DMS153 treated with DMSO at 0.1 percent for 48 hours (cell line): ENCODE measurements around the gene LHB.
A peak's percentile ranks its signal among the peaks of the same experiment; 100 is the strongest.
"Not testable (repeated sequence)": the region's sequence is repeated elsewhere in the genome, so short reads cannot be mapped to it uniquely, and the experiment has no call there.

Experiments used
- DNase-seq: peaks from one replicate; lab custom pipeline; 2025; ENCODE audit not compliant: unreplicated experiment; lab: John Stamatoyannopoulos, UW

The LHB gene

DNA sequence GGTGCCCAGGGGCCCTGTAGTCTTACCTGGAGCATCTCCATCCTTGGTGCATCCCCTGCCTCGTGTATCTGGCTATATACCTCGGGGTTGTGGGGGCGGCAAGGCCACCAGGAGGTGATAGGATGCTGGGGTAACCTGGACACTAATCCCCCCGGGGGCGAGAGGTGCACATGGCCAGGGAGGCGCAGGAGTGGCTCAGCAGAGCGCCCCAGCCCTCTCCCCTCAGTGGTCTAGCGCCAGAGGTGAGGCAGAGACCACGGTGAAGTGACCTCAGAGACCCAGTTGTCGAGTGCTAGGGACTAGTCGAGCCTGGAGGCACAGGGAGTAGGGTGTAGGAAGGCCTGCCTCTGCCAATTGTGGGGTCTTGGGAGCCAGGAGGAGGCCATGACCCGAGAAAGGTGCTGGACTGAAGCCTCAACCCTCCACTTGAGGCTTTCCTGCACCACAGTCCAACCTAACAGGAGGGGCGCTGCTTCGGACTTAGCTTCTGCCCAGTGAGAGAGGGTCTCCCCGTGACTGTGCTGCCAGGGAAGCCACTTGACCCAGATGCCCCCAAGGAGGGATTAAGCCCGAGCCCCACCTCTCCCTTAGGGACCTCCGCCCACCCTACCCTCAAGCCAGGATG is at the start of gene LHB:
Gene LHB (minus strand): TSS at position 51 of the 625 bp plus-strand sequence. CDS start 10 bp downstream, at position 41.
- no peak for DNase-seq

DNA sequence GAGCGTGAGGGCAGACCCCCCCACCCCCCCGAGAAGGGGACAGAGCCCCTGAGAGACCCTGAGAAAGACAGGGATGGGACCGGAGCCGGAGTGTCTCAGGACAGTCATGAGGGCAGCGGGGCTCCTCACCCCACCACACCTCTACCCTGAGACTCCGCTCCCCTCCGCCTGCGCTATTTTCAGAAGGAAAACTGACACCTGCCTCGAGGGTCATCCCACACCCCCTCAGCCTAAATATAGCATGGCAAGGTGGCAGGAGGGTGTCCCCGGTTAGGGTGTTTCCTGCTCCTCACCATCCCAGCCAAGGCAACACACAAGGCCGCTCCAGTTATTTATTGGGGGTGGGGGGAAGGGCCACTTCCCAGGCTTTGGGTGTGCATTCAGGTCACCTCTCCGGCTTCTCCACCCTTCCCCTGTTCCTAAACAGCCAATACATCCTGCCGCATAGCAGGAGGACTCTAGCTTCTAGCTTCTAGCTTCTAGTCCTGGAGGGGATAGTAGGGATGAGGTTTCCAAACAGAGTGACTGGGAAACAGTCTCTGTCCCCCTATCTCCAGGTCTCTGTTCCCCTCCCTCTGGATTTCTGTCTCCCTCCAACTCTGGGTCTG is 49.1 kb upstream of the LHB start:
- DNase-seq: no peak

GRCh38 chr19:49064768-49065611 is 48.1 kb upstream of the LHB start, which contains the start of gene NTF4:
Gene NTF4, minus strand, starts transcription at chr19:49064818. Its CDS starts 2,821 bp downstream, at chr19:49061997.
- no peak for DNase-seq

DNA sequence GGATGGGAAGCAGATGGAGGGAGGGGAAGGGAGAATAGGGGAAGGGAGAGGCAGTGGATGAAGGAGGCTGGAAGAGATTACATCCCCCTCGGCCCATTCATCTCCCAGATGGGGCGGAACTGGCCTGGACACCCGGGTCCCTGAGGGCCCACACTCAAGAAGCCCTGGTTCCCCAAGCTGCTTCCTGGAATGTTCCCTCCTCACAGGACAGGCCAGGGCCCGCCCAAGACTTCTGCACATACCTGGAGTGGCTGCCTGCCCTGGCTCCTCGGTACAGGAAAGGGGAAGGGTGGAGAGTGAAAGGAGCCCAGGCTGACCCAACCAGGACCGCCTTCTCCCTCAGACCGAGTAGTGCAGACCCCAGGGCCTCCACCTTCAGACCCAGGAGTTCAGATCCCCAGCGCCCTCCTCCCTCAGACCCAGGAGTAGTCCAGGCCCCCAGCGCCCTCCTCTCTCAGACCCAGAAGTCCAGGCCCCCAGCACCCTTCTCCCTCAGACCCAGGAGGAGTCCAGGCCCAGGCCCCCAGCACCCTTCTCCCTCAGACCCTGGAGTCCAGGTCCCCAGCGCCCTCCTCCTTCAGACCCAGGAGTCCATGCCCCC is 47.2 kb upstream of the LHB start:
- DNase-seq: no peak

DNA sequence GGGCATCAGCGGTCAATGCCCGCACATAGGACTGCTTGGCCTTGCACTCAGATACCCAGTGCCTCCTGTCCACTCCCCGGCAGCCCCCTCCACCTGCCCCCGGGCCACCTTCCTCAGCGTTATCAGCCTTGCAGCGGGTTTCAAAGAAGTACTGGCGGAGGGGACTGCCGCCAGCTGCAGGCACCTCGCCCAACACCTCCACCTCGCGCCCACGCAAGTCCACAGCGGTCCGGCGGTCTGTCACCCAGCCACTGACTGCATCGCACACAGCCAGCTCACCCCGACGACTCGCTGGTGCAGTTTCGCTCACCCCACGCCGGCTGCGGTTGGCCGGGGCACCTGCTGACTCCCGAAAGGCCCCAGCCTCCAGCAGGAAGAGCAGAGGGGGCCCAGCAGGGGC is 44.6 kb upstream of the LHB start:
- DNase-seq: no peak

- DNase-seq: no peak
These were observed 44.1 kb upstream of the LHB start for GRCh38 chr19:49061000-49061399.

GRCh38 chr19:49059053-49059452 is 42.2 kb upstream of the LHB start:
- no peak for DNase-seq

- no peak for DNase-seq
These were observed 41.7 kb upstream of the LHB start for GRCh38 chr19:49058562-49058961.

DNA sequence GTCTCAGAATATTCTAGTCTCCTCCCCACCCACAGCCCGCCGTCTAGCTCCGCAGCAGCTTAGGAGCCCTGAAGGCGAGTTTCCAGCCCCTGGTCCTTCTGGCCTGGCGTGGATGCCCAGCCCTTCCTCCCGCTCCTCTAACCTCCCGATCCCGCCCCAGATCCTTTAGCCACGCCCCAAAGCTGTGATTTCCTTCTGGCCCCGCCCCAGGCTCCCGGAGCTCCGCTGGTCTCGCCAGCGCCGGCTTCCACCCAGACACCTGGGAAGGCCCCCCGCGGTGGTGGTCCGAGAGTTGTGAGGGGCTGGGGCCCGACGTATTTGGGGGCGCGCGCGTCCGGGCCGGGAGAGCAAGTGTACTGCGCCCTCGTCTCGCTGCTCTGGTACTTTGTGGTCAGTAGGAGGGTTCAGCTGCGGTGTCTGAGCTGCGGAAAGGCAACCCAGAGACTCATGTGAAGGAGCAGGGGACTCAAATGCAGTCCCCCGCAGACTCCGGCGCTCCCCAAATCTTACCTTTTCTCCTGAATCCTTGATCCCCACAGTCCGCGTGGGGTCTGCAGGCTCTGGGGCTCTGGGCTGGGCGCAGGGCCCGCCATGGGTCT is 40.8 kb upstream of the LHB start, which contains the start of gene CGB7:
Gene CGB7 (minus strand): TSS at position 114 of the 599 bp plus-strand sequence. CDS start 2,374 bp downstream, outside the sequence.
- DNase-seq: peak; percentile 15

GRCh38 chr19:49056902-49057596 is 40.2 kb upstream of the LHB start:
- DNase-seq: not testable (repeated sequence)

GRCh38 chr19:49056101-49056901 is 39.4 kb upstream of the LHB start:
- peak; percentile 19 for DNase-seq

DNA sequence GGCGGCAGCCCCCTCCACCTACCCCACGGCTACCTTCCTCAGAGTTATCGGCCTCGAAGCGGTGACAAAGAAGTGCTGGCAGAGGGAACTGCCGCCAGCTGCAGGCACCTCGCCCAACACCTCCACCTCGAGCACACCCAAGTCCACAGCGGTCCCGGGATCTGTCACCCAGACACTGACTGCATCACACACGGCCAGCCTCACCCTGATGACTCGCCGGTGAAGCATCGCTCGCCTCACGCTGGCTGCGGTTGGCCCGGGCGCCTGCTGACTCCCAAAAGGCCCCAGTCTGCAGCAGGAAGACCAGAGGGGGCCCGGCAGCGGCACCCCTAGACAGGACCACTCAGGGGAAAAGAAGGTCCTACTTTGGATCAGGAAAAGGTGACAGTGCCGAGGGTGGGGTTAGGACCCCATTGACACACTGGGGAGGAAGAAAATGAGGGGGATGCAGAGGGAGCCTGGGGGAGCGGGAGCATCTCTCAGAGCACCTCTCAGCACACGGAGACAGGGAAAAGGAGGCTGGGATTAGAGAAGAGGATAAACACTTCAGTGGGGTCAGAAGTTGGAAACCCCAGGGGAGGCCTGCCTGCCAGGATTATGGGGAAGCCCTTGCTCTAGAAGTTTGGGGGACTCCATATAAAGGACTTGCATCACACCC is 33.6 kb upstream of the LHB start:
- DNase-seq: not testable (repeated sequence)

DNA sequence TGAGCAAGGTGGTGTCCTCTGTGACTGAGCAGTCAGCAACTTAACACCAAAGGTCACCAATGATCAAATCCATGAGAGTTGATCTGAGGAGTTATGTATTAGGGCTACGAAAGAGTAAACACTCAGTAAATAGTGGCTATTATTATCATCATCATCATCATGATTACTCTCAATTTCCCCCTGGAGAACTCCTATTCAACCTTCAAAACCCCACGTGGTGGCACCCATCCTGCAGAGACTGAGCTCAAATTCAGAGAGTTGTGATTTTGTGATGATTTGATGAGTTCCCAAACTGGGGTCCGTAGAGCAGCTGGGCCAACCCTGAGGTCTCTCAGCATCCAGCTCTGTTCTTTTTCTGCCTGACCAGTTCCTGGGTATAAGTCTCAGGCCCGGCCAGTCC is 32.9 kb upstream of the LHB start:
- DNase-seq: not testable (repeated sequence)

GRCh38 chr19:49049011-49049410 is 32.1 kb upstream of the LHB start, which contains the start of gene CGB8:
Gene CGB8, minus strand, starts transcription at chr19:49049111. Its CDS starts 372 bp downstream, at chr19:49048739.
- DNase-seq: not testable (repeated sequence)

- DNase-seq: not testable (repeated sequence)
These were observed 26.7 kb upstream of the LHB start, which contains the start of gene CGB5 for GRCh38 chr19:49043548-49043947. Gene CGB5, plus strand, starts transcription at chr19:49043848. Its CDS starts 362 bp downstream, at chr19:49044210.

DNA sequence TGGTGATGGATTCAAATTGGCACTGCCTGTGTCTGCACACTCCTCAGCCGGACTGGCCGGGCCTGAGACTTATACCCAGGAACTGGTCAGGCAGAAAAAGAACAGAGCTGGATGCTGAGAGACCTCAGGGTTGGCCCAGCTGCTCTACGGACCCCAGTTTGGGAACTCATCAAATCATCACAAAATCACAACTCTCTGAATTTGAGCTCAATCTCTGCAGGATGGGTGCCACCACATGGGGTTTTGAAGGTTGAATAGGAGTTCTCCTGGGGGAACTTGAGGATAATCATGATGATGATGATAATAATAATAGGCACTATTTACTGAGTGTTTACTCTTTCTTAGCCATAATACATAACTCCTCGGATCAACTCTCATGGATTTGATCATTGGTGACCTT is 25.8 kb upstream of the LHB start:
- not testable (repeated sequence) for DNase-seq

- no peak for DNase-seq
These were observed 25.3 kb upstream of the LHB start for GRCh38 chr19:49042177-49042576.

GRCh38 chr19:49039736-49040135 is 22.8 kb upstream of the LHB start:
- not testable (repeated sequence) for DNase-seq
